ENCODE data around the gene GPC5.

DNA sequence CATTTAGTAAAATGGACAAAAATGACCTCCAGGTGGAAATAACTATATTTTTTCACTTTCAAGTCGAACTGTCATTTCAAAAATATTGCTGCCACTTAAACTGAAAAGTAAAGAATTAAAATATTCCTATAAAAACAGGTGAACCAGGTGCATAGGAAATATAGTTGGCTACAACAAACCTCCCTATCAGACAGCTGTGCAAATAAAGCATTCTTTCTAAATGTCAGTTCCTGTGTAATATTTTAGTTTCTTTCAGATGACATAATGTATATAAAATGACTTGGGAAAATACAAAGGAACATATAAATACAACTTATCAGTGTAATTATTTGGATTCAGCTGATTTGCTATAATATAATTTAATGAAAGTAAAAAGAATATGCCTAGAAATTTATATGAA lies 1424.6 kb downstream of the GPC5 start:
- TF ChIP-seq POLR2AphosphoS5 (IDR thresholded peaks at IDR 0.05; ENCODE audit: low read depth, low read length) (no peak), REST (IDR thresholded peaks at IDR 0.05; ENCODE audit: insufficient read depth in 1 of 2, low read depth in 2 of 2, low read length in 2 of 2) (no peak), TAF1 (IDR thresholded peaks at IDR 0.05; ENCODE audit: borderline replicate concordance, insufficient read depth, low read length) (no peak), SIN3A (IDR thresholded peaks at IDR 0.05; ENCODE audit: borderline replicate concordance, insufficient read depth, low read length) (no peak)

Data from PFSK-1 (cell line).